K562 (cell line): Measurements from ENCODE around the gene CCDC97. TPM values are rescaled to one million over a fixed set of nuclear protein-coding genes. Genes with fewer than 3 reads are reported as not detected.

Experiments used
- FOXP4 ChIP-seq: sonication (generic); formaldehyde crosslinking; IDR thresholded peaks from 2 replicates; pipeline ENCODE4 v1.8.0; 2022; ENCODE audit warnings: mild to moderate bottlenecking, missing genetic modification reagents, borderline replicate concordance
- SIN3A ChIP-seq, 2 experiments: fragments of 150-350 bp in 1 of 2; IDR thresholded peaks; 2 replicates each; pipeline ENCODE4 v1.6.1; 2011 to 2016; ENCODE audit warnings: borderline replicate concordance in 2 of 2, low read depth in 2 of 2, low read length in 2 of 2, mild to moderate bottlenecking in 2 of 2, moderate library complexity in 2 of 2; ENCODE audit not compliant: control insufficient read depth in 1 of 2
- ZHX1 ChIP-seq: fragments of 150-350 bp; conservative IDR thresholded peaks from 2 replicates; pipeline ENCODE4 v1.6.1; 2014; ENCODE audit warnings: low read length
- ZNF41 ChIP-seq: fragments of 250-450 bp; sonication (Bioruptor Pico); conservative IDR thresholded peaks from 2 replicates; pipeline ENCODE4 v1.4.0; 2020; ENCODE audit warnings: mild to moderate bottlenecking
- ZNF592 ChIP-seq: fragments of 450-650 bp; IDR thresholded peaks from 2 replicates; pipeline ENCODE4 v1.6.1; 2017; ENCODE audit warnings: antibody characterized with exemption, mild to moderate bottlenecking
- ZNF75A ChIP-seq: fragments of 450-650 bp; formaldehyde crosslinking; IDR thresholded peaks from 2 replicates; pipeline ENCODE4 v1.4.0; 2020; ENCODE audit warnings: mild to moderate bottlenecking
- polyA plus RNA-seq, 8 experiments: library from polyadenylated mRNA; depleted of rRNA in 4 of 8; stranded (reverse) in 5 of 8; unstranded in 3 of 8; fragments of >200 nt; fragmentation: Nextera tagmentation in 2 of 8; fragmentation: Illumina TruSeq in 1 of 8; extraction: Ambion mirVana in 2 of 8; extraction: Trizol in 1 of 8; gene quantifications; 2 replicates each; pipeline versions ENCODE4 v1.2.1 to v1.2.3, GENCODE V29; 2011 to 2014; ENCODE audit warnings: inconsistent platforms in 1 of 8, missing spikeins in 1 of 8
- total RNA-seq, 7 experiments: library from RNA; depleted of rRNA in 6 of 7; stranded (reverse); fragments of >200 nt in 6 of 7; fragmentation: Illumina TruSeq in 2 of 7; extraction: Trizol in 2 of 7; gene quantifications; 2 replicates each; pipeline versions ENCODE4 v1.2.1 to v1.2.3, GENCODE V29; 2011 to 2021; ENCODE audit warnings: low replicate concordance in 1 of 7

Gene CCDC97
- total and polyA plus RNA-seq, 9 of the 15 experiments (the other 6 are each of a cell fraction or from before 2014, with no cell fraction given): 0.60 to 16.5 (median 7.0) TPM

- TF ChIP-seq ZHX1 (no peak), ZNF75A (CRISPR knock-in tag) (0 out of 2 replicates have a peak, but pooled peaks have one; percentile 21), SIN3A (IDR thresholded peaks at IDR 0.05; ENCODE audit: borderline replicate concordance in 2 of 2, control insufficient read depth in 1 of 2, low read depth in 2 of 2, low read length in 2 of 2) (no peak), ZNF592 (0 out of 2 replicates have a peak, but pooled peaks have one; percentile 10), FOXP4 (CRISPR knock-in tag) (0 out of 2 replicates have a peak, but pooled peaks have one; percentile 66), ZNF41 (0 out of 2 replicates have a peak, but pooled peaks have one; percentile 44)
These were observed 53.4 kb downstream of the CCDC97 start (continued) for GRCh38 chr19:41363371-41363752.
